GM18868 (cell line): Measurements from ENCODE around the gene SENP1.

Source experiments
- ATAC-seq: cut with Tn5 transposase; IDR thresholded peaks from one replicate; pipeline ENCODE4 v1.9.1; 2021; ENCODE audit warnings: mild to moderate bottlenecking, moderate library complexity; ENCODE audit not compliant: unreplicated experiment

Gene SENP1

DNA sequence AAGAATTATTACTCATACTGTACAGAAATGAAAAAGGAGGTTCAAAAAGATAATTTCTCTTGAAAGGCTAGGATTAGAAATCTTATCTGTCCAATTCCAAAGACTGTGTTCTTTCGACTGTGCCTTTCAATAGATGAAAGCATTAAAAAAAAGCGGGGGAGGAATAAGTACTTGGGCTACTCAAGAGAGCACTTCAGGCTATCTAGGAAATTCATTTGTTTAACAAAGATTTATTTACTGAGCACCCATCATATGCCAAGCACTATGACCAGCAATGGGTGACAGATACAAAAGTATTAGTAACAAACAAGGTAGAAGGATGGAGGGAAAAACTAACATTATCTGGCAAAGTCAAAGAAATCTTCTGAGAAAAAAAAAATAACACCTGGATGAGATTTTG, 37.4 kb downstream of the SENP1 start:
- ATAC-seq, result no peak

DNA sequence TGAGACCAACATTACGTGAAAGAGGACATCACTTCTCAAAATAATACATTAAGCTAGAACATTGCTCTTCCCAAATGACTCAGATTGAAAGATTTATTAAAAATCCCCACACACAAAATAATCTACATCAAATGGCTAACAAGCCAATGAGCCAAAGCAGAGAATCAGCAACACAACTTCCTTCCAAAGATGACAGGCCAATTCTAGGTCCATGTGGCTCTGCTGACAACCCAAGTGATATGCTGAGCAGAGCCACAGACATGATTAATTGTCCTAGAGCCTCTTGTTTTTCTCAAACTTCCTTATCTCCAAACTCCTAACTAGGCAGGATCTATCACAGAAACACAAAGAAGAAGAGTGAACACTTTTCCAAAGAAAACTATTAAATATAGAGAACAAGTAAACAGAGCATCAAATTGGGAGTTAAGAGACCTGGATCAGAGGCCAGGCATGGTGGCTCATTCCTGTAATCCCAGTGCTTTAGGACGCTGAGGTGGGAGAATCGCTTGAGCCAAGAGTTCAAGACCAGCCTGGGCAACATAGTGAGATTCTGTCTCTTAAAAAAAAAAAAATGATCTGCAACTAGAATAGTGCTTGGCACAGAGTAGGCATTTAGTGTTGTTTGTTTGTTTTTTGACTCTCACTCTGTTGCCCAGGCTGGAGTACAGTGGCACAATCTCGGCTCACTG, 38.5 kb downstream of the SENP1 start:
- ATAC-seq, result no peak

DNA sequence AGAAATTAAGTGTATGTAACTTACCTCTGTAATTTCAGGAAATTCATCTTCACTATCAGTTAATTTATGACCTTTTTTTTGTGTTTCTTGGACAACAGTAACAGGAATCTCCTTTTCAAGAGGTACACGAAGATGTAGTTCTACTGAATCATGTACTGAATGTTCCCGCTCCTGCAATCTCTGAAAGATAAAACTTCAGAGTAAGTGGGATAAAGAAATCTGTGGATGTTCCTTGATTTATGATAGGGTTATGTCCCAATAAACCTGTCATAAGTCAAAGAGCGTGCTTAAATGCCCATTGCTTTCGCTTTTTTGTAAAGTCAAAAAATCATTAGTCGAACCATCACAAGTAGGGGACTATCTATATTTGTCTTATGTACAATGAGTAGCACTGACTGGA, 40.8 kb downstream of the SENP1 start:
- ATAC-seq, result no peak

DNA sequence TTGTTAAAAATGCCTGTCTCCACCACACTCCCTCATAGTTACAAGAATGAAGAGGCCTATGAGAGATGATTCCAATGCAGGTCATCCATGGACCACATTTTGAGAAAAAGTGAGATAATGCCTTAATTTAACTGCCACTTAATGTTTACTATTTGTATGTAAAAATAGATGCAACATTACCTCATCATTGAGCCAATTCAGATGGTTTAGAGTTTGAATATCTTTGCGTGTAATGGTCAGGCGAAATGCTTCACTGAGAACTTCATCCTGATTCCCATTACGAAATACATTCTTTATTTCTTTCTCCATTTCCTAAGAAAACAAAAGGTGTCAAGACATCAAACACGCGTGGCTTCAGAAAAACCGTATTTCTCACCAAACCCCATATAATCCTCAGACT, 42.3 kb downstream of the SENP1 start:
- ATAC-seq, result no peak

DNA sequence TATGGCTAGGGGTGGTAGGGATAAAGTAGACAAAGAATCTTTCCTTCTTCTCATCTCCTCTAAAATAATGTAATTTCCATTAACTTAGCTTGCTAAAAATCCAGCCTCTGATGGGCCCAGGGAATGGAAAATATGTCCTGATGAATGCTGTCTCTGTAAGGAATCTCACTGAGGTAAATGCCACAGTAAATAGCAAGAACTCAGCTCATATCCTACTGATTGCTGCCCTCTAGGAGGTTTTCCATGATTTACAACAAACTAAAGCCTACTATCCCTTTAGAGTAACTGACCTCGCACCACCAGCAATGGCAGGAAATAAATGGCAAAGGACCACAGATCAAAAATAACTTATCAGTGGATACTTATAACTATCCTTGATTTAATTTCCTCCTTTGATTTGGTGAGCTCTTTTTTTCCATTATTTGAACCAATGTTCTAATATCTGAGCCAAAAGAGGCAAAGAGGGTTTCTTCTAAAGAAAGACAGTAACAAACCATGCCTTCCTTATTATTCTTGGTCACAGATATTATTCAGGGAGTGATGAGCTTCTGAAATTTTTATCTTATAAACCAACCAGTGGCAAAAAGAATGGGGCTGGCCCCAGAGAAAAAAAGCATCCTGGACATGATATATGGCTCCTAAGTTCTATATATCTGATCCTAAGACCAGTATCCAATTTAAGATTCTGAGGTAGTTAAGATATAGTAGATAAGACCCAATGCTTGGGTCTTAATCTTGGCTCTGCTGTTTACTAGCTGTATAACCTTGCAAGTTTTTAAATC, 43.8 kb downstream of the SENP1 start:
- no peak for ATAC-seq

DNA sequence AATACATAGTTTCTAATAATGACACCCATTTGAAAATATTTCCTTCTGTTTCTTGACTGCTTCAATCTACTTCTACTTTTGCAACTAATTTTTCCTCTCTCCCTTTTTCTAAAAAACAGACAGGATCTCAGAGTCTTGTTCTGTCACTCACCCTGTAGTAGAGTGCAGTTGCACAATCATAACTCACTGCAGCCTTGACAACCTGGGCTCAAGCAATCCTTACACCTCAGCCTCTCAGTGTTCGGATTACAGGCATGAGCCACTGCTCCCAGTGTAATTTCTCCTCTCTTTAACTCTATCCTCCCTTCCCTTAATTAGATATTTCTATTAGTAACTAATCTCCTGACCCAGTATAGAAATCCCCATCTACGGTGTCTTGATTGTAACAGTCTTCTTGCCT, 45.4 kb downstream of the SENP1 start:
- ATAC-seq, result no peak

DNA sequence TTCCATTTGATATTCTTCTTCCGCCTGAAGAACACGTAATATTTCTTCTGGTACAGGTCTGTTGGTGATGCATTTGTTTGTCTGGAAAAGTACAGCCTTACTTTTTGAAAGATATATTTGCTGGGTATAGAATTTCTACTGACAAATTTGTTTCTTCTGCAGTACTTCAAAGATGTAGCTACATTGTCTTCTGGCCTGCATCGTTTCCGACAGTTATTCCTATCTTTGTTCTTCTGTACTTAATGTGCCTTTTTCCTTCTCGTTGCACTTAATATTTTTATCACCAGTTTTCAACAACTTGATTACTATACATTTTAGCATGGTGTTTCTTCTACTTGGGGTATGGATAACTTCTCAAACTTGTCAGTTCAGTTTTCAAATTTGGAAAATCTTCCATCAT, 47.1 kb downstream of the SENP1 start:
- no peak for ATAC-seq

DNA sequence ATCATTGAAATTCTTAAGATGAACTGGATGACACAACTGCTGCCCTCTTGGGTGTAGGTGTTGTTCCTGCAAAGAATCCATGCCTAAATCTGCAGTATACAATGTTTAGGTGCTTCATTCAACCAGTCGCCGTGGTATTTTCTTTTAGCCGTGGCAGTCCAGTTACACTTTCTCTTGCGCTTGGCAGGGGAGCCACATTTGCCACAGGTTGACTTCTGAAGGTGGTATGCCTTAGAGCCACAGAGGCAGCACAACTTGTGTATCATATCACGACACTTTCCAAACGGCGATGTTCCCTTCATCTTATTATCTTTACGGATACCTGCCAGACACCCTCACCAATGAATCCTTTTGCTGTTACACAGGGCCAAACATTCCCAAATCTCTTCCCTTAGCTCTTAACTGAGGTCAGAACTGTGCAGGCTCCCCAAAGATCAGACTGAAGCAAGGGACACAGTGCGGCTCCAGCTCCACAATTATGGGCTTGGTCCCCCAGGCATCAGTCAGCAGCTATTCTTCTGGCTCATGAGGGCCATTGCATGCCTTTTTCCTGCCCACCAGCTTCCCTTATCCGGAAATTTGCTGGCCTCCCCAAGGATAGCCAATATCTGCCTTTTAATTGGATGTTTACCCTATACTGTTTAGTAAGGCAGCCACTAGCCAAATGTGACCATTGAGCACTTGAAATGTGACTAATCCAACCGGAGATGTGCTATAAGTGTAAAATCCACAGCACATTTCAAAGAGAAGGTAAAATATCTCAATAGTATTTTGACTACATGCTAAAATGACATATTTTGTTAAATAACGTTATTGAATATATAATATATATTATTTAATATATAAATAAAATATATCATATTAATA, 50.7 kb downstream of the SENP1 start:
- no peak for ATAC-seq

DNA sequence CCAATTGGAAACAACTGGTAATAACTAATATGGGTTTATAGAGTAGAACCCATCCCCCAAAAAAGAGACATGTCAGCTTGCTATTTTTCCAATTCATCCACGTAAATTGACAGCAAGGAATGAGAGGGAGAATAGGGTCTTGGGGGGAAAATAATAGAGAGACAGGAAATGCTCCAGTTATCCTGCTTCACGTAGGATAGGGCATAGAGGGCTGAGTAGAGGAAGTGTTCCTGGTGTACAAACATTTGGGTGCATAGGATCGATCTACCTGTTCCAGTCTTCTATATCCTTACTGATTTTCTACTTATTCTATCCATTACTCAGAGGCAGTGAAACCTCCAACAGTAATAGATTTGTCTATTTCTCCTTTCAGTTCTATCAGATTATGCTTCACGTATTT, 52.0 kb downstream of the SENP1 start:
- no peak for ATAC-seq

DNA sequence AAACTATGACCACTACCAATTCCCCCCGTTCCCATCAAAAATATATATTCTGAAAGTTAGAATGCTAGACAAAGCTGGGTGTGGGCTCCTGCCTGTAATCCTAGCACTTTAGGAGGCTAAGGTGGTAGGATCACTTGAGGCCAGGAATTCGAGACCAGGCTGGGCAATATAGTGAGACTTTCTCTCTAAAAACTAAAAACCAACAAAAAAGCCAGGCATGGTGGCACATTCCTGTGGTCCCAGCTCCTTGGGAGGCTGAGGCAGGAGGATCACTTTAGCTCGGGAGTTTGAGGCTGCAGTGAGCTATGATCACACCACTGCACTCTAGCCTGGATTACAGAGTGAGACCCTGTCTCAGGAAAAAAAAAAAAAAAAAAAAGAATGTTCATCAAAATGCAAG, 52.8 kb downstream of the SENP1 start:
- ATAC-seq, result no peak

DNA sequence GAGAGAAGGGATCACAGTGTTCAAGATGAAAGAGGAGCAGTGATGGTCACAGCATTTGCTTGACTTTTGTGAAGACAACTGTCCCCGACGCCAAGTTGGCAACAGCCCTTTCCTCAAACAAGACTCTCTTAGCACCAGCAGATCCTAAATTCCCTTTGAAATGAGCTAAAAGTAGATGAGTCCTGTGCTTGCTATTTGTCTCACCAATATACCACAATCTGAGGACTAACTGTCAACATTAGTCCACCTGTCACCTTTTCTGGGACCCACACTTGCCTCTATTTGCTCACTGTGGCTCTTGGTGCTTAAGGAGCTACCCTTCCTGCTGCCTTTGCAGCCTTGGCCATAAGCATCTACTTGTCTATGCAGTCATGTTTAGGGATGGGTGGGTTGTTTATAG, 54.2 kb downstream of the SENP1 start:
- no peak for ATAC-seq

DNA sequence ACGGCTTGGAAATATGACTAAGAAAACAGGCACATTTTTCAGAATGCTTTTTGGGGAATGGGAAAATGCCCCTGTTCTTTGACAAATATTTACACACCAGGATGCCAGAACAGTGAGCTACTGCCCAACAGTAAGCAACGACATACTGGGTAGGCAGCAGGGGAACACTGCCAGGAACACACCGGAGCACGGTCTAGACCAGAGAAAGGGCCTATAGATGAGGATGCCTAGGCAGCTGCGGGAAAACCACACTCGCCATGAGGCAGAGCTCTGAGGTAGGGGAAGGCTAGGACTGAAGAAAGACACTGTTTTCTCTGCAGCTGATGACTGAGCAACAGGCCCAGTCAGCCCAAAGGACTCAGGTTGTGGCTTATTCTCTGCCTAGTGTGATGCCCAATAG, 55.7 kb downstream of the SENP1 start:
- ATAC-seq, result no peak

DNA sequence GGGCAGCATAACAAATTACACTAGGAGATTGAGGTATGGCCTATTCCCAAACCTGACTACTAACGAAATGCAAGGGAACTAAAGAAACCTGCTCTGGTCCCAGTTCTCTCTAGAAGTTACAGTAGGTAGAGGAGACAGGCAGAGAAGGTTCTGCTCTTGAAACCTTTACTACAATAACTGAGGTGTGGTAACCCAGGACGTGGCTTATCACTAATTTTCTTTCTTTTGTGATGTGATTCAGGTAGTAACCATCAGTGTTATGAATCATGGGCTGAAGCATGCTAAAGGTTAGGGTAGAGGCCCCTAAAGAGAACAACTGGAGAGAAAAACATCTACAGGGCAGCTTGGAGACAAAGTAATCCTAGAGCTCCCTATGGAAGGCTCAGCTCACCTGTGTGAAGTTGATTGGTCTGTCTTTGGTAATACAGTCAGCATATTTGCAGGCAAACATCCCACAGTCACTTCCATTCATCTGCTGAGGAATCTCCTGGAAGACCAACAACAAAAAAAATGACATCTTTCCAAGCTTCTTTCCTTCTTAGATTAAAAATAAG, 59.8 kb downstream of the SENP1 start:
- ATAC-seq, result no peak

DNA sequence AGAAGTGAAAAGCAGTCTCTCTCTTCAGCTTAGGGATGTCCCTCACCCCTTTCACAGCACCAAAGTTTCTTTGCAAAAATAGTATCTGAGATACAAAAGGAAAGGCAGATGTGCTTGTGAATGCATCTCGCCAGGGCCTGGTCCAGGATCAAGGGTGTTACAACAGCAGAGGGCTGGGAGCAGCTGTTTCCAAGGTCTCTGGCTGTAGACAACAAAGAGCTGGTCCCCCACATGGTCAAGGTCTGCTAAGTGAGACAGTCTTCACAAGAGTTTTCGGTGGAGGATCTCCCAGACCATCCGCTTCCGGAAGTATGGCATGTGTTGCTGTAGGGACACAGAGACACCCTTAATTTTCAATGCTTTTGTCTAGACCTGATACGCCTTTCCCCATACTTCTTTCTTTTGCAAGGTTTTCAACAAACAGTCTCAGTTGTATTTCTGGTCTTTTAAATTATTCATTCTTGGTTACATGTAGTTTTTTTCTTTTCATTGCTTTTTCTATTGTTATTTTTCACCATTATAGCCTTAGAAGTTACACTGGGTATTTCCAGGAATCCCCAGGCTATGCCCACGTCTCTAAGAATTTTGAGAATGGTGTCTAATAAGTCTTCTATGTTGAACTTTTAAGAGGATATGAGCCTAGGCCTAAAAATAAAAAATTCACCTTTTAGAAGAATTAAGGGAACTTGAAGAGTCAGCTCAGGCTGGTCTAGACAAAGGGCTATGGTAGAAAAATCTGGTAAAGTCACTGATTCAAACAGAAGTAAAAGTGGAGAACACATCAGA, 60.6 kb downstream of the SENP1 start:
- no peak for ATAC-seq

DNA sequence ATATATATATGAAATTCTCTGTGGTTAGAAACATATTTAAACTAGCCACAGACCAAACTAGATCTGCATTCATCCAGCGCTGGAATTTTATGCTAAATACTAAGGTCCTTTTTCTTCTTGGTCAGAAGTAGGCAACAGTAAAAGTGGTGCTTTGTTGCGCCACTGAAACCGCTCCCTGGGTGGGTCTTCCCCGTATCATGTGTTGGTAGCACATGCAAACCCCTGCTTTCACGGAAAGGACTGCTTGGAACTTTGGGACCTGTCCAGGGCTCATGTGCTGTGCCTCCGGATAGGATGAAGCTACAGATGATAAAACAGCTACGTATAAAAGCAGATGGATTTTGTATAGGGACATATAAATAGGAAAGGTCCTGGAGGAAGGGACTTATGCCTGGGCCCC, 61.5 kb downstream of the SENP1 start:
- no peak for ATAC-seq

DNA sequence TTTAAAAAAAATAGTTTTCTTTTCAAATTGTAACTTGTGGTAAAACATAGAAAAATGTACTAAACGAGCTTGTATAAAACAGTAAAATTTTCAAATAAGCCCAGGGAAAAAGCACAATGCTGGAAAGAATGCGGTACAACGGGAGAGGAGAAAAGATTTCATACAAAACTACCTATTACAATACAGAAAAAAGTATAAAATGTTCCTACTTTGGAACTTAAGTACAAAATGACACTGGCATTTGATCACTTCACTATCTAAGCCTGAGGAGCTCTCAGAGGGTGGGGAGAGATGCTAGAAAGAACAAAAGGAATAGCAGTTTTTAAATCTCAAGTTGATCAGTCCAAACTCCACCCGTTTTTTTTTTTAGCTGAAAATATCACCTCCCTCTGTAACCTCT, 62.1 kb downstream of the SENP1 start:
- no peak for ATAC-seq

DNA sequence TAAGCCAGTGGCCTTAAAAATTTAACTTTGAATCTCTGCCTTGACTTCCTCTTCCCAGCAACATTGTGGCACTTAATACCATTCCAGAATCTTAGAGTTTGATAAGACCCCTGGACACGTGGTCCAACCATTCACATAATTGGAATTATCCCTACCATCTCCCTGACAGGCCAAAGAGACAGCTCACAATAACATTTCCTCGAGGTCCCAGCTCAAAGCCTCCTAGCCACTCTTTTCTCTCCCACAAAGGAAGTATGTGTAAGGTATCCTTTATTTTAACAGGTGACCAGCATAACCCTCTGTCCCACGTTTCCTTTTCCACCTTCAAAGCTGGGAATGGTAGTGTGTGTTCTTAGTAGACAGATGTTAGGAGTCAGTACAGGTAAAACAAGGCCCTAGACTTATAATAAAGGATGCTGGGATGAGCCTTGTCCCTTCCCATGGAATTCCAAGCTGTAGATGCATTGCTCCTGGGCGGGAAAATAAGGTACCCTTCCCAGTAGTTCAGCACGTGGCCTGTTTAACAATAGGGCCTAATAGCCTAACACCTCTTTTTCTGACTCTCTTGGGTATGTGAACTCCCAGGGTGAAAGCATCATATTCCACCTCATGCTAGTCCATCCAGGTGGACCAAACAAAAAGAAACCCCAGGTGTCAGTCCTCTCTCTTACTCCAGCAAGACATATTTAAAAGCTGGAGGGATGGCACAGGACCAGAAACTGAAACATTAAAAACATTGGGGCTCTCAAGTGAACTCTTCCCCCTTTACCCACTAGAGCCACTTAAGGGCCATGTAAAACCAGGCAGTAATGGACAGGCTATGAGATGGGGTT, 64.1 kb downstream of the SENP1 start:
- ATAC-seq, result no peak

DNA sequence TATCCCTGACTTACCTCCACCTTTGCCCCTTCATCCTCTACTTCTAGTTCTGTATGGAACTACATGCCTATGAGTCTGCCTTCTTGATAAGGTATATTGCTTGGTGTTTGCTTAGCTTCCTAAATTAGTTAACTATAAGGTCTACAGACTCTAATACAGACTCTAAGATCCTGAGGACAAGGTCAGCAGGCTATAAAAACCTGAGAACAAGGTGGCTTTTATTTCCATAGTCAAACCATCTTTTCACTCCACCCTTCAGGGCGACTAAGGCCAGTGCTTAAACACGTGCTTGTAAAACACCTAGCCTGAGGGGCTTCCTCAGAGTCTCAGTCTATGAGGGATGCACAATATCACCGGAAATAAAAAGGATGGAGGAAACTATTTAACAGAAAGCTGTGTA, 65.5 kb downstream of the SENP1 start:
- ATAC-seq, result no peak

DNA sequence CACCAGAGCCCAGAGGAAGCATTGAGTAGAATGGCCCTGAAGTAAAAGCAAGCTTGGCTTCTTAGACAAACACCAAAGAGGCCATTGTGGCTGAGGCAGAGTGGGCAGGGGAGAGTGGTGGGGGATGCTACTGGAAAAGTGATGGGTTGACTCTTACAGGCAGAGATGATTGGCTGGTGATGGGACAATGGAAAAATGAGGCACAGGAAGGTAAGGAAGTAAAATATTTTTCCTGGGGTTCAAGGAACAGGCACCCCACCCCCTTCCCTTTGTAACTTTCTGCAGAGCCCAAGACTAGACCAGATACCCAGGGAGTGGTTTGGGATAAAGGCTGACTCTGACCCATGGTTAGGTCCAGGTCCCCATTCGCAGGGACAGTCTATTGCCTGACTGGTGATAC, 66.7 kb downstream of the SENP1 start:
- no peak for ATAC-seq

DNA sequence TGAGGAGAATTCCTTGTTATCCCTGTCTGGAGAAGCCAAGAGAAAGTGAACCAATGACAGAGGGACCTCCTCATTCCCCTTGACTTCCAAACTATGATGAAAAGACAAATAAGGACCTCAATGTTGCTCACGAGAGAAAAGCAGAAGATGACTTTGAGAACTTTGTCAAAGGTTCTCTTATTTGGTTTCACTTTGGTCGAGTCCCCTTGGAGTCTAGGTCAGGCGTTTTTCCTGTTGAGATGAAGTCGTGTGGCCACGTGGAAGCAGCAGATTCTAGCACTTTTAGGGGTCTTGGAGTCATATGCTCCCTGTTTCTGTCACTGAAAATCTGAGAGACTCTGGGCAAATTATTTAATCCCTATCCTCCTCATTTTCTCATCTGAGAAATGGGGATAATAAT, 67.8 kb downstream of the SENP1 start:
- ATAC-seq, result no peak
